Liver (tissue), 3 donors: ENCODE measurements around the gene GHR.

Source experiments
- ATF3 ChIP-seq: IDR thresholded peaks from 2 replicates; pipeline ENCODE4 v1.6.1; 2016; ENCODE audit warnings: antibody characterized with exemption
- CTCF ChIP-seq: fragments of 150-350 bp; IDR thresholded peaks from 2 replicates; pipeline ENCODE4 v1.5.1; 2017; ENCODE audit warnings: improper control_type of control experiment, low read depth, low read length; ENCODE audit not compliant: missing input control
- EGR1 ChIP-seq, 2 donors: IDR thresholded peaks; 2 replicates each; pipeline ENCODE4 v1.6.1; 2016 to 2018; ENCODE audit warnings: antibody characterized with exemption in 2 of 2, low read depth in 2 of 2
- FOXA1 ChIP-seq: IDR thresholded peaks from 2 replicates; pipeline ENCODE4 v1.6.1; 2016; ENCODE audit warnings: antibody characterized with exemption
- FOXA2 ChIP-seq: IDR thresholded peaks from 2 replicates; pipeline ENCODE4 v1.6.1; 2016; ENCODE audit warnings: antibody characterized with exemption
- GABPA ChIP-seq, 2 donors: IDR thresholded peaks in 1 of 2; conservative IDR thresholded peaks in 1 of 2; 2 replicates each; pipeline ENCODE4 v1.6.1; 2016; ENCODE audit warnings: antibody characterized with exemption in 2 of 2, mild to moderate bottlenecking in 1 of 2, moderate library complexity in 1 of 2
- JUND ChIP-seq, 2 donors: IDR thresholded peaks; 2 replicates each; pipeline ENCODE4 v1.6.1; 2016; ENCODE audit warnings: antibody characterized with exemption in 2 of 2
- MAX ChIP-seq: IDR thresholded peaks from 2 replicates; pipeline ENCODE4 v1.6.1; 2016; ENCODE audit warnings: antibody characterized with exemption
- RAD21 ChIP-seq, 2 donors: IDR thresholded peaks; 2 replicates each; pipeline ENCODE4 v1.6.1; 2016; ENCODE audit warnings: antibody characterized with exemption in 2 of 2, mild to moderate bottlenecking in 2 of 2
- REST ChIP-seq: IDR thresholded peaks from 2 replicates; pipeline ENCODE4 v1.6.1; 2016; ENCODE audit warnings: antibody characterized with exemption, mild to moderate bottlenecking
- SP1 ChIP-seq: IDR thresholded peaks from 2 replicates; pipeline ENCODE4 v1.6.1; 2018; ENCODE audit warnings: antibody characterized with exemption, mild to moderate bottlenecking
- TAF1 ChIP-seq: conservative IDR thresholded peaks from 2 replicates; pipeline ENCODE4 v1.6.1; 2016; ENCODE audit warnings: antibody characterized with exemption, mild to moderate bottlenecking
- YY1 ChIP-seq: IDR thresholded peaks from 2 replicates; pipeline ENCODE4 v1.6.1; 2016; ENCODE audit warnings: antibody characterized with exemption, mild to moderate bottlenecking
- ZBTB33 ChIP-seq: IDR thresholded peaks from 2 replicates; pipeline ENCODE4 v1.6.1; 2016; ENCODE audit warnings: antibody characterized with exemption
- donor health status: healthy.
- donor health status: healthy.

- no peak for TF ChIP-seq JUND (IDR thresholded peaks at IDR 0.05)
- TF ChIP-seq SP1, result no peak
- TF ChIP-seq CTCF, result no peak
- TF ChIP-seq FOXA1, result no peak
- TF ChIP-seq ZBTB33, result no peak
- TF ChIP-seq MAX, result no peak
- TF ChIP-seq REST, result no peak
- TF ChIP-seq TAF1, result no peak
- TF ChIP-seq RAD21 (IDR thresholded peaks at IDR 0.05), result no peak
- TF ChIP-seq GABPA (IDR thresholded peaks at IDR 0.05 in 1 of 2, conservative IDR thresholded peaks at IDR 0.05 in 1 of 2), result no peak
- no peak for TF ChIP-seq ATF3
- TF ChIP-seq EGR1 (IDR thresholded peaks at IDR 0.05; ENCODE audit: low read depth in 2 of 2), result no peak
- TF ChIP-seq YY1, result no peak
- no peak for TF ChIP-seq FOXA2
Observed at GRCh38 chr5:42570966-42571960, 148.0 kb downstream of the GHR start.
